GM21367 (cell line): ENCODE measurements around the gene EXOC6B.

Experiments used
- ATAC-seq: cut with Tn5 transposase; IDR thresholded peaks from one replicate; pipeline ENCODE4 v1.9.1; 2021; ENCODE audit not compliant: unreplicated experiment

The EXOC6B gene

GRCh38 chr2:72793798-72794440 lies 31.9 kb downstream of the EXOC6B start:
- no peak for ATAC-seq

DNA sequence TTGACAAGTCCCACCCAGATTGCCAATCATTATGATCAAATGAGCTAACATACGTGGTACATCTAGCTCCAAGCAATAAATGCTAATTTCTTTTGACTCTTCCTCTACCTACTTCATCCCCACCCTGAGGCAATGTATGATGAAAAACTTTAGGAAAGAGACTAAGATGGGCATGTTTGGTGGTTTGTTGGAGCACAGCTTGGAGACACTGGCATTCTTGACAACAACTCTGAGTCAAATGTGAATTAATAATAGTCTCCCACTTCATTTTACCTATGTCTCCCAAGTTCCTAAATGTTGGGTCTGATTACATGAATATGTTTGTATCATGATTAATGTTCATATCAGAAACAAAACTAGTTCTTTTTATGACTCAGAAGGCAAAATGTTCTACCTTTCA lies 36.6 kb downstream of the EXOC6B start:
- no peak for ATAC-seq

- no peak for ATAC-seq
Observed at GRCh38 chr2:72788756-72789155, 37.1 kb downstream of the EXOC6B start.

GRCh38 chr2:72785517-72785916 lies 40.3 kb downstream of the EXOC6B start:
- ATAC-seq, result no peak

DNA sequence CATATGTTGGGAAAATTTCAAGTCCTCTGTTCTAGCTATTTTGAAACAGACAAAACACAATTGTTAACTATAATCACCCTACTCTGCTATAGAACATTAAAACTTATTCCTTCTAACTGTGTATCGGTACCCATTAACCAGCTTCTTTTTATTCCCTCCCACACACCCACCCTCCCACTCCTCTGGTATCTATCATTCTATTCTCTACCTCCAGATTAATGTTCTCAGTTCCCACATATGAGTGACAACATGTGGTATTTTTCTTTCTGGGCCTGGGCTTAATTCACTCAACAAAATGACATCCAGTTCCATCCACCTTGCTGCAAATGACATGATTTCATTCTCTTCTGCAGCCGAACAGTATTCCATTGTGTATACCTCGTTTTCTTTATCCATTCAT lies 43.3 kb downstream of the EXOC6B start:
- no peak for ATAC-seq

GRCh38 chr2:72781480-72781879 lies 44.4 kb downstream of the EXOC6B start:
- ATAC-seq, result no peak

- no peak for ATAC-seq
Observed at GRCh38 chr2:72780477-72780876, 45.4 kb downstream of the EXOC6B start.

DNA sequence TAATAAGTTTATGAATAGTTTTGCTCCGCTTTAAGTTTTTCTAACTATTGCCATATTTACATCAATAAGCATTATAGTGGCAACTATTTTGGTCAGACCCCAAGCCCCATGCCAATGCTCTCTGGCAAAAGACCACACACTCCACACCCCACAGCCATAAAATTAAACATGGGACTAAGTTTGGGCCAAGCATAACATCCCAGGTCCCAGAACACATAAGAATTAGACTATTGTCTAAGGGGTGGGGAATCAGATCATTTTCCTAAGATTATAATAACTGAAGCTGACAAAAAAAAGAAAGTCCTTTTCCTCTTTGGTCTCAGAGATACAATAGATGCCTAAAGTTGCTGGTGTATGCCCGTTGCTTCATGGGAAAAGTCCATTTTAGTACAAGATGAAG lies 46.3 kb downstream of the EXOC6B start:
- no peak for ATAC-seq

DNA sequence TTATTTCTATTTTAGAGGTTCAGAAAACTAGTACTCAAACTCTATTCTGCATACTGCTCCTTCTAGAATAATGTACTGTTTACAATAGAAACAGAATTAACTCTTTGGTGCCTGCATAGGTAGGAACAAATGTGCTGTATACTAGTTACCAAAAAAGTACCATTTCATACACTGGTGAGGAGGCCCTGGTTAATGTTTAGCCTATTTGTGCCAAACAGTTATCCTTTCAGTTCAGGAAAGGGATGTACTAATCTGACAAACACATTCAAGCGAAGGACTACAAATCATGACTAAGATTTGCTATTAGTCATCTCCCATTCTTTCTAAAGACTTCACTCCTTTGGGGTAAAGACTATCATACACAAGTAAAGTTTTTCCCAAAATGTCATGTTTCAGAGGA lies 47.4 kb downstream of the EXOC6B start:
- no peak for ATAC-seq

- peak; percentile 65 for ATAC-seq
Observed at GRCh38 chr2:72770879-72771461, 54.9 kb downstream of the EXOC6B start.

- ATAC-seq, result no peak
Observed at GRCh38 chr2:72765997-72766609, 59.7 kb downstream of the EXOC6B start.

DNA sequence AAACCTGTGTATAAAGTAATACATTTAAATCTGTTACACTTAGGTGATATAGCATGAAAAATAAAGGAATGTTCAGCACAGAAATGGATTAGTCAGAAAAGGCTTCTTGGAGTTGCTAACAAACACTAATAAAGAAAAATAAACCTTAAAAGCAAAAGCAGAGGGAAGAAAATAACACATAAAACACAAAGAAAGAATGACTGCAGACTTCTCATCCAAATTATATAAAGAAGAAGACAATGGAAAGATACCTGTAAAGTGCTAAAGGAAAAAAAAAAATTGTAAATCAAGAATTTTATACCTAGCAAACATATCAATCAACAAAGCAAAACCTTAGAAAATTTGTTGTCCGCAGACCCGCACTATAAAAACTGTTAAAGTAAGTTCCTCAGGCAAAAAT lies 63.6 kb downstream of the EXOC6B start:
- ATAC-seq, result no peak

DNA sequence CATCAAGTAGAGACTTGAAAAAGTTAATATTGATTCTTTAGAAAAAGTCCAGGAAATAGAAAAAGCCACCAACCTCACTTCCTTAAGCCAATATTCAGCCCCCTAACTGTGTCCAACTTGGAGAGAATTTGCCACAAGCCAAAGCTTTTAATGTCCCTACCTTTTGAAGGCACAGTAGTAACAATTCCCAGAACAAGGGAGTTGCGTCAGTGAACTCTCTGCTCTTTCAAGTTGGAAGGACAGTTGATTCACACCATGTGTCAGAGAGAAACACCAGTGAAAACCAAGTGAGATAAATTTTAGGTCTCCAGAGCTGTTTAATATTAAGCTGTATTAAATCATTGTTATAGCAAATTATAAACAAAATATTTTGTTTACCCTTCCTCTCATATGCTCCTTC lies 66.1 kb downstream of the EXOC6B start:
- no peak for ATAC-seq

- ATAC-seq, result no peak
Observed at GRCh38 chr2:72757177-72757775, 68.6 kb downstream of the EXOC6B start.

DNA sequence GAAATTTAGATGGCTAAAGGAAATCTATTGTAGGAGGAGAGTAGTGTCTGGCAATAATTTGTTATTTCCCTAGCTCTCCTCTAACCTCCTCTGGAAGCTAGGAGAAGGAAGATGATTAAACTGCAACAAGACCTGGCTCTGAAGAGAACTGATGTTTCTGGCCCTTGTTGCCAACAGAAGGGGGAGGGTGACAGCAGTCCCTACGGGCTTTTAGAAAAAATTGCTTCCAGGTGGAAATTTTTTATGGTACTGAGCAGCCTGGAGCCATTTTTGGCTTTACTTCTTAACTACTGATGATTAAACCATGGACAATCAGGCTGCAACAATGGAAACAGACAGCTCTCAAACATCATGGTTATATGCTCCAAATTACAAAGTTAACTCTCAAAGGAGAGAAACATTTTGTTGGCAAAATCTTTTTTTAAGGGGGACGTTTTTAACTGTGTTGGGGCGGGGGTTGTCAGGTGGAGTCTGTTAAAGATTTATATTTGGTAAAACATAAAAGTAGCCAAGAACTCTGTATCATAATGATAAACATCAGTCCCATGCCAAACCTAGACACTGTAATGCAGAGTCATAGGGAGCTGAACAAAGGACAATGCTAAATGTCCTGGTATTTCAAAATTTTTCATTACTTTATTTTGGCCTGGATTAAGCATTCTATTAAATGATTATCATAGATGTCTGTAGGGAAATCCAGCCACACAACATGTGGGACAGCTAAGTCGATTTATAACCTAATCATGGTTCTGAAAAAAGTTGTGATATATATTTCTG lies 70.0 kb downstream of the EXOC6B start:
- no peak for ATAC-seq

GRCh38 chr2:72754628-72755320 lies 71.1 kb downstream of the EXOC6B start:
- ATAC-seq, result no peak

DNA sequence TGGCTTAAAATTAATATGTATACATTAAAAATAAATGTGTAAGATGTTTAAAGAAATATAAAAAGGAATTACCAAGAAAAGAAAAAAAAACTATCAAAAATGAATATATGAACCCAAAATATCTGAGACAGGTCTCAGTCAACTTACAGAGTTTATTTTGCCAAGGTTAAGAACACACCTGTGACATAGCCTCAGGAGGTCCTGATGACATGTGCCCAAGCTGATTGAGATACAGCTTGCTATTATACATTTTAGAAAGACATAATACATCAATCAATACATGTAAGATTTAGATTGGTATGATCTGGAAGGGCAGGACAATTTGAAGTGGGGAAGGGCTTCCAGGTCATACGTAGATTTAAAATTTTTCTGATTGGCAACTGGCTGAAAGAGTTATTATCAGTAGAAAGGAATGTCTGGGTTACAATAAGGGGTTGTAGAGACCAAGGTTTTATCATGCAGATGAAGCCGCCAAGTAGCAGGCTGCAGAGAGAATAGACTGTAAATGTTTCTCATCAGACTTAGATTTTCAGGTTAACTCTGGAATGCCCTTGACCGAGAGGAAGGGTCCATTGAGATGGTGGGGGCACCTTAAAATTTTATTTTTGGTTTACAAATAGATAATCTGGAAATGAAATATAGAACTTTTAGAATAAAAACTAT lies 74.7 kb downstream of the EXOC6B start:
- no peak for ATAC-seq

DNA sequence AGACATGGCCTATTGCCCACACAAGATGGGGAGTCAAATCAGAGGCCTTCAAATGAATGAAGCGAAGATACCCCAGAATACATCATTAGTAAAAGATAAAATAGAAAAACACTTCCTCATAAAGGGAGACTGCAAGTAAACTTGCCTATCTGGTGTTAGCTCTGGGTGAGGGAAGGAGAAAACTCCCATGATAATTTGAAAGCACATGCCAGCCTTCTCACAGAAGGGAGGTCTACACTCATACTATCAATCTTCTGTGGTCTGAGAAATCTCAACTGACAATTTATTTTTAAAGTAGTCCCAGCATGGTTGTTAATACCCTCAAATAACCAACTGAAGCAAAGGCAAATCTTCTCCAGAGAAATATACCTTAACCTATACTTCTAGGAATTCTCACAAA lies 75.4 kb downstream of the EXOC6B start:
- no peak for ATAC-seq

DNA sequence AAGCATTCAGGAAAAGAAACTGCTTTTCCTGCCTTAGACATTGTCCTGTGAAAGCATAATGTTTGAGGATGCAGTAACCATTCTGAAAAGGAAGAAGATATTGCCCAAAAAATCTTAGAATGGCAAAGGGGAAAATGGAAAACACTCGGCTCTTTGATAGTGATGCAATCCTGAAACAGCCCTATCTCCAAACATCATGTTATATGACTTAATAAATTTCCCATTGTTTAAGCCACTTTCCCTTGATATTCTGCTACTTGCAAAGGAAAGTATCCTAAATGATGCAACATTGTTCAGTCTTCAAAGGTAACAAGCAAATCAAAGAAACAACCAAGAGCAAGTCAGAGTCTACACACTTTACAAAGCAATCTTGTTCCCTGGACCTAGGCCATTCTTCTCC lies 78.5 kb downstream of the EXOC6B start:
- no peak for ATAC-seq

DNA sequence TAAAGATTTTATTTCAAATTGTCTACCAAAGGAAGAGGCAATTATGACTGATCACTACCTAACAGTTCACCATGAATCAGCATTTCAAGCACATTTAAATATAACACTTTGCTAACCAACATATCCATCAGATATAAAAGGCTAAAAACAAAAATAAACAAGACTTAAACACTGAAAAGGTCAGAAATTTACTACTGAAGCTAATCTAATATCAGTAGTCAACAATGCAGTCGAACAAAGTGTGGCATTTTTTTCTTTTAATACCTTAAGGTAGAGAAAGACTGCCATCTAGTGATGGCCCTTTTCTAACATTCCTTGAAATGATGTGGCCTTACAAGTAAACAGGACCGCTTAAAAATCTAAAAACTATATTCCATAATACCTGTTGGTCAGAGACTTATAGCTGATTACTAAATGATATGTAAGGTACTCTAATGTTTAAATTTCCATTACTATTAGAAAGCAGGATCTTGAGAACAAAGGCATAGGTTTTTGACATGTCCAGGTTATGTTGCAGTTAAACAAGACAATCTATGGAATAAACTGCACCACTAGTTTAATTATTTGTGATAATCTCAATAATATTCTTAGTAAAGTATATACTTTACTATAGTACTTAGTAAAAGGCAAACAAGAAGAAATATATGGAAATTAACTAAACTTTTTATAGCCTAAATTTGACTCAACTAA lies 80.0 kb downstream of the EXOC6B start:
- ATAC-seq, result no peak
